HG02884 (cell line): ENCODE results near the gene ST6GAL1.
"Not testable (repeated sequence)": the region's sequence is repeated elsewhere in the genome, so short reads cannot be mapped to it uniquely, and the experiment has no call there.

Source experiments
- ATAC-seq: cut with Tn5 transposase; IDR thresholded peaks from one replicate; pipeline ENCODE4 v1.9.1; 2021; ENCODE audit warnings: mild to moderate bottlenecking, moderate library complexity; ENCODE audit not compliant: unreplicated experiment

The ST6GAL1 gene

DNA sequence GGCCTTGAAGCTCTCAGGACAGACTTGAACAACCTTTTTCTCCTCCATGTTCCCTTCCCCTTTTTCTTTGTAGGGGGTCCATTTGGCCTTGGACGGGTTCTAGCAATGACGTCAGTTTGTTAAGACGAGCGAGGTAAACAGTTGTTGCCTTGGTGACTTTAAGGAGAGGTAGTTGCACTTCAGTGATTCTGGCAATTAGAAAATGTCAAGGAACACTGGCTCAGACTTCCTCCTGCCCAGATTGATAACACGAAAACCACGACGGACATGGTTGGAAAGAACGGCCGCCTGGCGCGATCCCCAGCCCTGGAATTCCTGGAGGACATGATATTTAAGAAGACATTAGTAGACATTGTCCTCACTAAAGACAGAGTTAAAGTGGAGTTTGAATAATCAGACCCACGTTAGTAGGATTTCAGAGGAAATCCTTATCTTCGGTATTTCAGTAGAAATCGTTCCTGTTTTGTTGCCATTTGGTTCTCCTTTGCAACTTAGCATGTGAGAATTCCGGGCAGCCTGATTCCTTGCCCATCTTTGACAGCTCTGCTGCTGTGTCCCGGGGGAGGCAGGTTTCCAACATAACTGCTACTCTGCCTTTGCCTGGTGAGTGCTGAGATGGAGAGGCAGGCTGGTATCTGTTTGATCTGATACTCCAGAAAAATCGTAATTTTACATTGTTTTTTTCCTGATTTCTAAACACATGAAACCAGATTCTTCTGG lies 87.3 kb downstream of the ST6GAL1 start:
- ATAC-seq = no peak

DNA sequence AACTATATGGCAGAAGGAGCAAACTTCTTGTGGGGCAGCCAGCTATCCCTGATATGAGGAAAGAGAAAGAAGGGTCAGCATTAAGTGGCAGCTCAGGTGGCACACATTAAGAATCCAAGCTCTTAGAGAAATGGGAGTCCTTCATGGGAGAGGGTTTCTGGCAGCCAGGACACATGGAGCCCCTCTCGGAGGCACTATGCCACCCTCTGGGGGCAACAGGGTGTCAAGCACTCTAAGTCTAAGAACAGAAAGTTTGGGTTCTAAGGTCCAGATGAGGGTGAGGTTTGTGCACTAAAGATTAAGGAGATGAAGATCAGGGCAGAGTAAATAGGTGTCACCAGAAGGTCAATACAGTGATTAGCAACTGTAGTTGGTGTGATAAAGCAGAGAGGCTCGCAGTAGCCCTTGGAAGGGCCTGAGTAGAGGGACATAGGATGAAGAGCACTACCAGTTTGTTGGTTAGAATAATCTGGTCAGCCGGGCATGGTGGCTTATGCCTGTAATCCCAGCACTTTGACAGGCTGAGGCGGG lies 89.3 kb downstream of the ST6GAL1 start:
- no peak for ATAC-seq

DNA sequence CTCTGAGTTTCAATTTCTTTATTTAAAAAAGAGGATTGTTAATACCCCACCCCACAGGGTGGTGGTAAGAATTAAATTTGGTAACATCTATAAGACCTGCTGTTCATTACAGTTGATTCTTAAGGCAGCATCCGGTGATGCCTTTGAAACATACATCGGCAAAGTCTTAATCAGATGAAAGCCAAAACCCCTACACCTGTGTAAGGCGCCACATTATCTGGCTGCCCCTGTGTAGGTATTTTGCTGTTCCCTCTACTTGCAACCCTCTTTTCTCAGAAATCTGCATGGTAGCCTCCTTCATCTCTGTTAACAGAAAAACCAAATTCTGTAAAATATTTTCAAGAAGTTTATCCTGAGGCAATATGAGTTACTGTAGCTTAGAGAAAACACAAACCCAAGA lies 90.0 kb downstream of the ST6GAL1 start:
- ATAC-seq = no peak

DNA sequence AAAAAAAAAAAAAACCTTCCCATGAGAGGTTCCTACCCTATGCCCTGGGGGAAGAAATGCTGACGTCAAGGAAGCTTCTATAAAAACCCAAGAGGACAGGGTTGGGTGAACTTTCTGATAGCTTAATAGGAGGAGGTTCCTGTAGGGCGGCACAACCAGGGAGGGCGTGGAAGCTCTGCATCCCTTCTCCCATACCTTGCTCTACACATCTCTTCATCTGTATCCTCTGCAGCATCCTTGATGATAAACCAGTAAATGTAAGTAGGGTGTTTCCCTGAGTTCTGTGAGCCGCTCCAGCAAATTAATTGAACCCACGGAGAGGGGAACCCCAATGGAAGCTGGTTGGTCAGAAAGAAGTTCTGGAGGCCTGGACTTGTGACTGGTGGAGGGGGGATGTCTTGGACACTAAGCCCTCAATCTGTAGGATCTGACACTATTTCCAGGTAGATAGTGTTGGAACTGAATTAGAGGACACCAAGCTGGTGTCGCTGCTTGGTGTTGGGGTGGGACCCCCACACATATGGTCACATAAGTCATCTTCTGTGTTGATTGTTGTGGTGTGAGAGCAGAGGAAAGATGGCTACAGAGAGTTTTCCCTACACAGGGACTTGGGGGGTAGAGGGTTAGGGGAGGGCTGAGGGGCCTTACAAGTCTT lies 91.5 kb downstream of the ST6GAL1 start:
- peak; percentile 39 for ATAC-seq

DNA sequence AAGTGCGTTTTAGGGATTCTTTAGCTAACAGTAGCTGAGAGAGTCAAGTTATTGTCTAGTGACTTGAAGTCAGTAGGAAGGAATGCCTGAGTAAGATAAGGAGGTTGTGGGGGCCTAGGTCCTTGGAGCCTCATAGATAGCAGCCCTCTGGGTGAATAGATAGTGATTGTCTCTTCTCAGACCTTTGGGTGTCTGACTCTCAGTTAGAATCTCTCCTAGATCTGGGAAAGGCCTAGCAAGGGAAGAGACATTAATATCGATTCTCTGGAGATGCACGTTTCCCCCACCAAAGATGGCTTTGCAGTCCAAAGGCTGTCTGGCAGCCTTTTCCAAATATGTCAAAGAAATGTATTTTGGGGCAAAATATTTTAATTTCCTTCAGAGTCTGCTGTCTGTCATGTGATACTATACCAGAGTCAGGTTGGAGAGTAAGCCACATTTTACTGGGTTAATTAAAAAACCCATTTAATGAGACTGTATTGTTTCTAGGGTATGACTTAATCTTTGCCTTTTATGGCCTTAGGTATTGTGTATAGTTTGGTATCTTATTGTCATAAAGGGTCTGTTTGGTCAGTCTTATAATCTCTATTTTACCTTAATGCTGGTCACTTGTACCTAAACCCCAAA lies 92.2 kb downstream of the ST6GAL1 start:
- no peak for ATAC-seq

DNA sequence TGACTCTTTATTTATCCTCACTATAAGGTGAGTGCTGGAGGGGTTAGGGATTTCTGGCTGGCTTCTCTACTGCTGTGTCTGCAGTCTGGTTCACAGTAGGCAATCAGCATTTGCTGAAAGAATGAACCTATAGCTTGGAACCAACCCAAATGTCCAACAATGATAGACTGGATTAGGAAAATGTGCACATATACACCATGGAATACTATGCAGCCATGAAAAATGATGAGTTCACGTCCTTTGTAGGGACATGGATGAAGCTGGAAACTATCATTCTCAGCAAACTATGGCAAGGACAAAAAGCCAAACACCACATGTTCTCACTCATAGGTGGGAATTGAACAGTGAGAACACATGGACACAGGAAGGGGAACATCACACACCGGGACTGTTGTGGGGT lies 93.0 kb downstream of the ST6GAL1 start:
- ATAC-seq = not testable (repeated sequence)

DNA sequence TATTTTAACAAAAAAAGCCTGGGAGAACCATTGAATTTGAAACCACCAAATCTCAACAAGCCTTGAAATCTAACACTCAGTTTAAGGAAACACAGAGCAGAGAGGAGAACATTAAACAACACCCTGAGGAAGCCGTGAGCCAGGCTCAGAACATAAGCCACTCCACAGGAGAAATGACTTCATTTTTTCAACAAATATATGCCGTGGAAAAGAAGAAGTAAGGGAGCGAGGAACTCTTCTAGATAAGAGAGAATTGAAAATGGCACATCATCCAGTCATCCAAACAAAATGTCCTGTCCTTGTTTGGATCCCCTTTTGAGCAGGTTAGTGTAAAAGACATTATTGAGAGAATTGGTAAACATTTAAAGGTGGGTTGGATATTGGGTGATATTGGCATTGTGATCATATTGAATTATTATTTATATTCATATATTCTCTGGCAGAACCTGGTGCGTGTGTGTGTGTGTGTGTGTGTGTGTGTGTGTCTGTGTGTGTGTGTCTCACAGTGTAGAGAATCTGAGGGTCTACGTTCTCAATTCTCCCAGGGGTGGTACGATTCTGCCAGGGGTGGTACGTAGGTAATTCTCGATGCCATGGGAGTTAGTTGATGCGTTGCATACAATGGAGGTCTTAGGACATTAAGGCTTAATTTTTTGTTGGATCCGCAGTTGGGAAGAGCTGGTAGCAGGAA lies 94.4 kb downstream of the ST6GAL1 start:
- no peak for ATAC-seq

DNA sequence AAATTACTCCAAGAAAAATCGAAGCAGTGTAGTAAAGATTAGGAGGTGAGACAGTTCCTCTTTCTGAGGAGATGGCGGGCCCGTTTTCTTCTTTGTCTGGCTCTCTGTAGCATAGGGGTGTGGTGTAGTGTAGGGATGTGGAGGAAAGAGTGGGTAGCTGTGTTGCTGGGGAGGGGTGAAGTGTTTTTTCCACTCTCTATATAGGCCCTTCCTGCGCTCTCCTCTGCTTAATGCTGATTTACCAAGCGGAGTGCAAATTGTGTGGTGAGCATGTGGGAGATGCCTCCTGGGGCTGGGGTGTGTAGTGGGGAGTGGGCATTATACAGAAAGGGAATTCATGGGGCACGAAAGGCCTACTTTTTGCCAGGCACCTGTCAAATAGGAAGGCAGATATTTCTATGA lies 94.9 kb downstream of the ST6GAL1 start:
- ATAC-seq = peak; percentile 47

DNA sequence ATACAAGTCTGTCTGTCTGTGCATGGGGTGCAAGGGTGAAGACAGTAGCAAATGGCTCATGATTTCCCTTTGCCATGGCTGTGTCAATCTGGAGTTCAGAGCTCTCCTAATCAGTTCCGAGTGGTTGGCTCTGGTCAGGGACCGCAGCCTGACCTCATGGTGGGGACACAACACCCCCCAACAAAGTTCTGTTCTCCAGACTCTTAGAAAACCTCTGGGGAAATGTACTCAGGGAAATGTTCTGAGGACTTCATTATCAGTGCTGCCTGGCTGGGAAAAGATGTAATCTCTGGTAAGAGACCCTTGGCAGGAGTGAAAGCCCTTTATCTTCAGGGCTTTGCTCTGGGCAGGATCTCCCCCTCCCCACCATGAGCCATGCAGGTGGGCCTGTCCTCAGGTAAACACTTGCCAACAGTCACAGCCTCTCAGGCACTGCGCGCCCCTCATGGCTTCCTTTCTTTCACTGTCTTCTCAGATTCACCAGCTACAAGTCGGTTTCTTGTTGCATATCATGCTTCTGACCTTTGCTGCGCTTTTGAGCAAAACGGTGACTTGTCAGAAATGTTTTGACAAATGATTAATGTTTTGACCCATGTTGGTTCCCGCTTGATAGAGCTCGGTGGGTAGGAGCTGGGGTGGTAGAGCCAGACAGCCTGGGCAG lies 95.5 kb downstream of the ST6GAL1 start:
- peak; percentile 3 for ATAC-seq

DNA sequence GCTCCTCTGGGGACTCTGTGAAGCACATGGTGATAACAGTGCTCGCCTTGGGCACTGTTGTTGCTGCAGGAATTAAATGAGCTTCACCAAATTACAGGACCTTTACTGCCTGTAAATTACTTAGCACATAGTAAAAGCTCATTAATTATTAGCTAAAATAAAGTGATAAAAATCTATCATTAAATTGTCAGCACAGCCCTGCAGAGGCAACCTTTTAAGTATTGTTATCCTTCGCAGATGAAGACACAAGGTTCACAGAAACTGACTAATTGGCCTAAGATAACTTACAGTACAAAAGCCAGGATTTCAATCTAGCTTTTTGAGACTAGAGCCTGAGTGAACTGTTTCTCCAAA lies 96.0 kb downstream of the ST6GAL1 start:
- ATAC-seq = no peak

DNA sequence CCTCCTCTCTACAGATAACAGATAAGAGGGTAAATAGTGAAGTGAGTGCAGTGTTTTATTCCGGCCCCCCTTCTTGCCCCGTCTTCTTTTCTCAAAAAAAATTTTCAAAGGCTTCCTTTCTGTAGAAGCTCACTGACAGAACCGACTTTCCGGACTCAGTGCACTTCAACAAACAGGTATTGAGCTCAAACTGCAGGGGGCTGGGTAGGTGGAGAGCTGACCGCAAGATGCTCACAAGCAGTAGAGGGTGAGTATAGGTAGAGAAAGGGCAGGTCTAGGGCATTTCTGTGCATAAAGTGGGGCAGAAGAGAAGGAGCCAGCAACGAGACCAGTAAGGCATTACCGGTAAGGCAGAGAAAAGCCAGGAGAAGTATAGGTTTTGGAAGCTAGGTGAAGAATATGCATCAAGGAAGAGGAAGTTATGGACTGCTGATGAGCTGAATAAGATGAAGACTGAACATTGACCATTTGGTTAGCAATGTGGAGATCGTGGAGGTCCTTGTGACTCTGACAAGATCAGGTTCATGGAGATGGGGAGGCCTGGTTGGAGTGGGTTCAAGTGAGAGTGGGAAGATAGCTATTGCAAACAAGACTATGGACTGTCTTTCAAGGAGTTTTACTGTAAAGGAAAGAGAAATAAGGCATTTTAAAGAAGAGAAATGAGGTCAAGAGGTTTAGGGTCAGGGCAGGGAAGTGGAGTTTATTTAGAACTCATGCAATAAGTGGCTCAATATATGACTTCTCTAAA lies 97.4 kb downstream of the ST6GAL1 start:
- ATAC-seq = no peak

DNA sequence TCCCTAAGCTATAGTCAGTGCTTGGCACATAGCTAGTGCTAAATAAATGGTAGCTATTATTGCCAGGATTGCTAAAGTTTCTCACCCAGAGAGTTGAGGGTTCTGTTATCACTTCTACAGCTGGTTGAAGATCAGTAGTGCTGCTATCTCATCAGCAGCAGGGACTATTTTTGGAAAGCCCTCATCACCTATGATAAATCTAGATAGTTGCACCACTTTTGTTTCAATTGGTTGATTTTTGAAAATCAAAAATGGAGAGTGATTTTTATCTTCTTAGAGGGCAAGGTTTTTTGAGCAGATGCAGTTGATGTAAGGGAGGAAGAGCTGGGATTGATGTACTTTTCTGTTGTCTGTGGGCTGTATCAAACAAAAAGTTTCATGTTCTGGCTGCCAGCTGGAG lies 101.6 kb downstream of the ST6GAL1 start:
- no peak for ATAC-seq

DNA sequence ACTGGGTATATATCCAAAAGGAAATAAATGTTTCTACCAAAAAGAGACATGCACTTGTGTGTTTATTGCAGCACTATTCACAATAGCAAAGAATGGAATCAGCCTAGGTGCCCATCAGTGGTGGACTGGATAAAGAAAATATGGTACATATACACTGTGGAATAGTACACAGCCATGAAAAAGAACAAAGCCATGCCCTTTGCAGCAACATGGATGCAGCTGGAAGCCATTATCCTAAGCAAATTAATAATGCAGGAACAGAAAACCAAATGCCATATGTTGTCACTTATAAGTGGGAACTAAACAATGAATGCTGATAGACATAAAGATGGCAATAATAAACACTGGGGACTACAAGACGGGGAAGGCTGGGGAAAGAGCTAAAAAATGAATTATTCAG lies 106.1 kb downstream of the ST6GAL1 start:
- ATAC-seq = no peak

DNA sequence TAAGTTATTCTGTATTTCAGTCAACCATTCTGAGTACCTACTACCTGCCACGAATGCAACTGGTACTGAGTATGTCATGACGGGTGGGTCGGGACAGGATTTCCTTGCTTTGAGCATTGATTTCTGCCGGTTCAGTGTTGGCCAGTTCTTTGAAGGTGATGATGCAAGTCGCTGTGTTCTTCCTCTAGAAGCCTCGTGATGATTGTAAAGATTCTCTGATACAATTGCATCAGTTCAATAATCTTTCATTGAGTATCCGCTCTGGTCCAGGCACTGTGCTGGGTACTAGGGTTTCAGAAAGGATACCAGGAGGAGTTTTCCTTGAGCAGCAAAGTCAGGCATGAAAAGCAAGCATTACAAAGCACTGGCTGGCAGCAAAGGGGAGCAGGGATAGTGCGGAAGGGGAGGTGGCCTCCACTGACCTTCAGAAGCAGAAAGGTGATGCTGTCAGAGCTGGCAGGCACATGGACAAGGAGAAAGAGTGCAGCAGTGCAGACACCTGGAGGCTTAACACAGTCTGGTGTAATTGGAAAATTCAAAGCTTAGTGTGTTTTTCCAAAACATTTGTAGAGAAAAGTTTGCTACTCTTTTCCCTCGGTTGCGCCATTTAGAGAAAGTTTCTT lies 108.9 kb downstream of the ST6GAL1 start:
- ATAC-seq = no peak

DNA sequence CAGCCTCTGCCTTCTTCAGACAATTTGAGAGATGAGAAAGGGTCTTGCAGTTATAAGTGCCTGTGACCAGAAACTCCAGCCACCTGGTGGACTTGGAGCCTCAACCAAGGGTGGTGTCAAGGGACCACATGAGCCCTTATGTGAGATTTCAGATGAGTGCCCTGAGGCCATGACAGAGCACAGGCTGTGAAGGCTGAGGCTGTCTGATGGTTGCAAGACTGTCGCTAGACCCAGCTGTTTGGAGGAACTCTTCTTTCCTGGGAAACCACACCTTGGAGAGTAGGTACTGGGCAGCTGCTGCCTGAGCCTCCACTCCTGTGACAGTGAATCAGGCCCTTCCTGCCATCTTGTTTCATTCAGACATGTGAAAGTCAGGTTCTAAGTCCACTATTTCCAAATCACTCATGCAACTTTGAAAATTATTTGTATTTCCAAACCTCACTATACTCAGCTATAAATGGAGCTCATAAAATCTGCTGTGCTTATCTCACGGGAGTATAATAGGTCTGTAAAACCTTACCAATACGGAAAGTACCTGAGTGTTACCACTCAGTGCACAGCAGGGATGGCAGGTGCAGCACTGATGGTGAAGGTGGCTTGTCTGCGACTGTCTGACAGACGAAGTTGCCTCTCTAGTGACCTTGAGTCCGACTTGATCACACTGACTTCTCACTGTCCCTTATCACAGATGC lies 109.5 kb downstream of the ST6GAL1 start:
- ATAC-seq = no peak

DNA sequence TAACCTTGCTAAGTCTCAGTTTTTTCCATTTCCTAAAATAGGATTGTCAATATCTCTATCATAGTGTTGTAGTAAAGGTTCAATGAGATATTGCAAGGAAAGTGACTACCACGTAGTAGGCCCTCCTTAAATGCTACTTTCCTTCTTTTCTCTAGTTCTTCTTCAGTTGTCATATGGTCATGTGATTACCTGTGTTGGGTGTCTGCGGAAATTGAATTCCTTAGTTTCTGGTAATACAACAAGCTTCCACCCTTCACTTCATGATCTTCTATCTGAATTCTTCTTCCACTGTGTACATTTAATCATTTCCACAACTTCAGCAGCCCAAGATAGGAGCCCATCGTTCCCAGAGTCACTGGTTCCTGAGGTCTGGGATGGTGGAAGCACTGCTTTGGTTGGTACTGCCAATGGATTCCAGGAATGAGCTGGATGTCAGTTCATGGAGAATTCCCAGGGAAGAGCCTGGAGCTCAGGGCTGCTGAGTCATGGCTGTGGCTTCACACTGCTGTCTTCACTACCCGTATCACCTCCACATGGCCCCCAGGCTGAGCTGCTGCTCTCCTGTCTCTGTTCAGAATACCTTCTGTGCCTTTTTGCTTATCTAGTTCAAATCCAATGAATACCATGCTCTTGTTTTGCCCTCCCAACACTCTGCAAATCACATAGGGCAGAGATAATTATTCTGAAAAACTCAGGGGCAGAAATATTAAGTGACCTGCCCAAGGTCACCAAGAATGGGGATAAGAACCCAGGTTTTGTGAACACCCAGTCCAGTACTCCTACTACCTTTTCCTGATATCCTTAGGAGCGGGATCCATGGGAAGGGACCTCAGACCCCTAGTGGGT lies 110.4 kb downstream of the ST6GAL1 start:
- no peak for ATAC-seq

DNA sequence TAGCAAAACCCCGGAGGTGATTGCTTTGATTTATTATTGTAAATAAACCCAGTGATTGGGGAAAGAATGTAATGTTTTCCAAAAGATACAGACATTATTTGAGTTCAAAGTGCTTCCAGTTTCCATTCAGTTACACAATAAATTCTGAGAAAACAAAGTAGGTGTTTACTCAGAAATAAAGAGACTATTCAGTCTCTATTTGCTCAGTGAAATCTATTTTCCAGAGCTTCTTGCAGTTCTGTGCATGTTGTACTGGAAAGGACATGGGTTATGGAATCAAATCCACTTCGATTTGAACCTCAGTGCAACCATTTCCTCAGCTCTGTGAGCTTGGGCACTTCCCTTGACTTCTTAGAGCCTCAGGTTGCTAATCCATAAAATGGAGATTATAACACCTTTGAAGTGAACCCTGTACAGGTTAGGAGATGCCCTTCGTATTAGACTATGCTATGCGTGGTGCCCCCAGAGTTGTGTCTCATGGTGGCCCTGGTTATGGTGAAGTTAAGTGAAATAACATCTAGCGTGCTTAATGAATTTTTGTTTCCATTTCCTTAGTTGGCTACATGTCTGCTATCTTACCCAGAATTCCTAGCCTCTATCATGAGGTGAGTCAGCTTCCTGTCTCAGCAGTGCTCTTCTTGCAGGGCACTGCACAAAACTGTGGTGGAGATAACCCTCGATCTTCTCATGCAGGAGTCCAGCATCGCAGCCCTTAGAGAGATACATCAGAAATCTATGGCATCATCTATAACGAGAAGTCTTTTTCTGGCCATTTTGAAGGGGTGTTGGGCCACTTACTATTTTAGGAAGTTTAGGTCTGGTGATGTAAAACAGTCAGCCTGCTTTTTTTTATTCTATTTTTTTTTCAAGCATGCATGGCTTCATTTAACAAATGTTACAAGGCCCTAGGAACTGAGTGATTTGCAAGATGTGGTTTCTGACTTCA lies 111.3 kb downstream of the ST6GAL1 start:
- no peak for ATAC-seq
